Measurements from ENCODE around the gene SULF2.

SULF2 gene

GRCh38 chr20:47762699-47763268, 22.5 kb downstream of the SULF2 start:
- DNase-seq (ENCODE audit: low spot score) = no peak

GRCh38 chr20:47761482-47762047, 23.7 kb downstream of the SULF2 start:
- no peak for DNase-seq (ENCODE audit: low spot score)

- no peak for DNase-seq (ENCODE audit: low spot score)
These were observed 24.4 kb downstream of the SULF2 start for GRCh38 chr20:47760686-47761481.

DNA sequence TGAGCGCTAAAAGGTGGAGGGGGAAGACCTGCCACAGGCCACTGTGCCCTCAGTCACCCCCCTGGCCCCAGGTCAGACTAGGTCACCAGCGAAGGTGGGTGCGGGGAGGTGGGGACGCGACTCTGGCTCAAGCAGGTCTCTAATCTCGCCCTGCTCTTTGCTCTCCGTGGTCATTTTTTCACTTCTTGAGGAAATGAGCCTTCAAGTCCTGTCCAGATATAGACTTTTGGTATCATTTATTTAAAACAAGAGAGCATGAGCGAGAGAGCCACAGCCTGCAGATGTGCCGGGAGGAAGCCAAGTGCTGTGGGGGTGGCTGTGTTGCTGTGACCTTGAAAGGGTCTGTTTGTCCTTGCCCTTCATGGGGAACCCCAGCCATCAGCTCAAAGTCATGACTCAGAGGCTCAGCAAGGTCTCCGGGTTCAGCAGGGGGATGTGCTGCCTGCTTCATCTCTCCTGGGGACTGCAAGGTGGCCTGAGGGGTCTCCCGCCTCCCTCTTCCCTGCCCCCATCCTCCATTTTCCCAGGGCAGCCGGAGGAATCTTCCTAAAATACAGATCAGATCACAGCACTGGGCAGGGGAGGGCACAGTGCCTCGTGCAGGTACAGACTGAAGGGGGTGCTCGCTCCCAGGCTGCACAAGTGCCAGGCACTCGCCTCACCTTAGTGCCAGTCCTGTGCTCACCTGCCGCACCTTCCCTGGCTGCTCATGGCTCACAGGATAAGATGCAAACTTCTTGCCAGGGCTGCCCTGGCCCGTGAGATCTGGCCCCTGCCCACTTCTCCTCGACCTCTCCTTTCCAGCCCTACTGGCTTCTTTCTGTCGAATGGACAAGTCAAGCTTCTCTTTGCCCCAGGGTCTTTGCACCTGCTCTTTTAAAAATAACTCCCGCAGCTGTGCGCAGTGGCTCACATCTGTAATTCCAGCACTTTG, 26.5 kb downstream of the SULF2 start:
- DNase-seq (ENCODE audit: low spot score) = no peak

DNA sequence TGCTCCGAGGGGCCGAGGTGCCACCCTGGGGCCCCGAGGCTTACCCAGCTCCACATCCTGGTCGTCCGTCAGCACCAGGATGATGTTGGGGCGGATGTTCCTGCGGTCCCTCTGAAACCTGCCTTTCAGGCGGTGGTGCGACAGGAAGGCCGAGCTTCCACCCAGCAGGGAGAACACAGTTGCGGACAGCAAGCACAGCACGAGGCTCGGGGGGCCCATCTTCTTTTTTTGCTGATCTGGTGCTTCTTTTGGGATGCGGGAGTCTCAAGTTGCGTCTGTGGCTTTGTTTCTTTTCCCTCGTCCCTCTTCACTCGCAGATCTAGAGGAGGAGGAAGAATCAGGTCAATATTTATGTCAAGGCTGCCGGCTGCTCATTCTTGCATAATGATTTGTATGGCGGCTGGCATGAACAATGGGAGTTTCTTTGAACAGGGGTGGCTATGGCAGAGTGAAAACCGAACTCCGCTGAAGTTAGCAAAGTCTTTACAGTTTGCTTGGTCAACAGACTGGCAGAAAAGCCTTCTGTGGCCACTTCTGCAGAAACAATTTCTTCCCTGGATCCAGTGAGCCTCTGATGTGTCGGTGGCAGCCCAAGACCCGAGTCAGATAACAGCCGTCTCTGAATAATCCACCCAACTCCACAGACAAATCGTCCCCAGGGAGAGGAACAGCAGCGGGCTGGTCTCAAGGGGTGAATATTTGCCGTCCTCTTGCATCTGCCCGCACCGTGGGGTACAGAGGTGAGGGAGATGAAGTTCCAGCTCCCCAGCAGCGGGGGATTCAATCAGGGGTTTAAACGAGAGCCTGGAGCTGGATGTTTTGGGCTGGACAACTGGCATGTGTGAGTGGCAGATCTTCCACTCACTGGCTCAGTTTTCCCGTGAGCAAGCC, 27.9 kb downstream of the SULF2 start:
- no peak for DNase-seq (ENCODE audit: low spot score)

DNA sequence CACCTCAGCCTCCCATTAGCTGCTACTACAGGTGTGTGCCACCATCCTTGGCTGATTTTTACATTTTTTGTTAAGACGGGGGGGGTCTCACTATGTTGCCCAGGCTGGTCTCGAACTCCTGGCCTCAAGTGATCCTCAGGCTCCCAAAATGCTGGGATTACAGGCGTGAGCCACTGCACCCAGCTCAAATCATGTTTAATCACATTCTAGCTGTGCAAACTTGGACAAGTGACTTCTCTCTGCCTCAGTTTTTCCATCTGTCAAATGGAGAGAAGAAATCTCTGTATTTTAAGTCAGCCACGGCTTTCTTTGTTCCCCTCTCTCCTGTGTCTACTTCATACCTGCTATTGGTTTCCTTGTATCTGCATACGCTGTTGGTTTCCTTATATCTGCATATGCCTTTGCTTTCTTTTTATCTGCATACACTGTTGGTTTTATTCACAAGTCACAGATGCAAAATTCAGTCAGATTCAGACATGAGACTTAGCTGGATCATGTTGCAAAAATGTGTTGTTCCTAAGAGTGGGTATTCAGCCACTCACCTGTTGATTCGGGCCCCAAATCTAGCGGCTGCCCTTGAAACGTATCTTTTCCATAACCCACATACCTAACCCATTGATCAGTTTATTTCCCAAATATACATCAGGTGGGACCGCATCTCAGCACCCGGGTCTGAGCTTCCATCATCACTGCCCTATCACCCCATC, 30.2 kb downstream of the SULF2 start:
- DNase-seq (ENCODE audit: low spot score) = no peak

GRCh38 chr20:47754388-47754715, 30.9 kb downstream of the SULF2 start:
- no peak for DNase-seq (ENCODE audit: low spot score)

DNA sequence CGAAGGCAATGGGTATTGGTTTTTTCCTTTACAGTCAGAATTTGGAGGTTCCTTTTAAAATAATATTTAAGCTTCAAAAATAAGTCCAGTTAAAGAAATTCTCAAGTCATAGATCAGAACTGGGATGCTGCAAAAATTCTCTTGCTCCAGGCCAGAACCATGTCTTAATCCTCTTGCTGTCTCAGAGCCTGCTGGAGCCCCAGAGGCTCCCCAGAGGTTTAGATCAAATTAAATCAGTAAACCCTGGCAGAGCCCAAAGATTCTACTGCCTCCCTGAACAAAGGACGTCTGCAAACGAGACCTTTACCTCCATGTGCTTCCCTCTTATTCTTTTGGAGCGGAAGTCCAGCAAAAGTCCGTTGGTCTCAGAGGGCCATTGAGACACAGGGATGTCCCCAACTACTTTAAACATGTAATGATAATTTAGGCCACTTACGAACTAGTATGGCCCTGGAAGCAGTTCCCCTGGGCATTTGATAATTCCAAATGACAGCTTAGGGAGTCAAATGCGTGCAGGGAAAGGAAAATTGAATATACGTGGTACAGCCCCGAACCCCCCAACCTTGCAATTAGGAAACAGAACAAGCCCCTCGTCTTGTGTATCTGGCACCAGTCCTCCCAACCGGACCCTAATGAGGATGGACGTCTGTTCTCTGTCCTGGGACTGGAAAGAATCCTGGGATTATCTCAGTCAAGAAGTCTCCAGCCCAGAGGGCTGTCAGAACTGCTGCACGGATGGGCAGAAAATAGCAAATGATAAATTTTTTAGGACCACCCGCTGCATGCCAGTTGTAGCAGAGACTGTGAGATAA, 31.5 kb downstream of the SULF2 start:
- DNase-seq (ENCODE audit: low spot score) = no peak

- DNase-seq (ENCODE audit: low spot score) = no peak
These were observed 33.8 kb downstream of the SULF2 start for GRCh38 chr20:47751449-47751848.

DNA sequence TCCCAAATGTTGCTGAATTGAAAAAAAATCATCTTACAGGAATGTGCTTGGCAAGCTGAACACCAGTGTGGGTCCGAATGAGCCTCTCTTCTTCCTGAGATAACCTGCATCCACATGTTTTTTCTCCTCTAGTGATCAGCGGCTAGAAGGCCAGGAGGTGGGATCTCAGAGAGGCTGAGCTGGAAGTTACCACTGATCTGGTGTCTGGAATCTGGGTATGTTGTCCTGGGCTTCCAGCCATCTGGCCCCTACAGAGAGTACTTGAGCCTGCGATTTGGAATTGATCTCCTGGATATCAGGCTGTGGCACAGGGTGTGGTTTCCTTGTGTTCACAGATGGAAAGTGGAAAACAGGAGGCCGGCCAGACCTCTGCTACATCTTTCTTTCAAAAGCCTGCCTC, 35.9 kb downstream of the SULF2 start:
- DNase-seq (ENCODE audit: low spot score) = no peak

GRCh38 chr20:47748823-47749222, 36.5 kb downstream of the SULF2 start:
- no peak for DNase-seq (ENCODE audit: low spot score)

GRCh38 chr20:47748069-47748468, 37.2 kb downstream of the SULF2 start:
- DNase-seq (ENCODE audit: low spot score) = no peak

- DNase-seq (ENCODE audit: low spot score) = no peak
These were observed 37.6 kb downstream of the SULF2 start for GRCh38 chr20:47747669-47748031.

DNA sequence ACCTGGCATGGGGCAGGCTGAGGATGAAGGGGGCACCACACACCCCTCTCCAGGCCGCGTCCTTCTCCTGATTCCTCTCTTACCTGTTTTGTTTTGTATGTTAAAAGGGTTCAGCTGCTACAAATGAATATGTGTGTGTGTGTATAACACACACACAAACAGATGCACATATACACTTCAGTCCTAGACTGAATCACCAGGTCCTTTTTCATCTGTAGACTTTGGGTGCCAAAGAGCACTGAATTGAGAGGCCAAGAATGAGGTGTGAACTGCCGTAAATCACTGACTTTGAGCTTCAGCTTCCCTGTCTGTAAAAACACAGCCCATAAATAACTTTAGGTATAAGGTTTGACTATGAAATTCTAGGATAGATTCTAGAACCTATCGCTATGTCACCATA, 40.5 kb downstream of the SULF2 start:
- DNase-seq (ENCODE audit: low spot score) = no peak

DNA sequence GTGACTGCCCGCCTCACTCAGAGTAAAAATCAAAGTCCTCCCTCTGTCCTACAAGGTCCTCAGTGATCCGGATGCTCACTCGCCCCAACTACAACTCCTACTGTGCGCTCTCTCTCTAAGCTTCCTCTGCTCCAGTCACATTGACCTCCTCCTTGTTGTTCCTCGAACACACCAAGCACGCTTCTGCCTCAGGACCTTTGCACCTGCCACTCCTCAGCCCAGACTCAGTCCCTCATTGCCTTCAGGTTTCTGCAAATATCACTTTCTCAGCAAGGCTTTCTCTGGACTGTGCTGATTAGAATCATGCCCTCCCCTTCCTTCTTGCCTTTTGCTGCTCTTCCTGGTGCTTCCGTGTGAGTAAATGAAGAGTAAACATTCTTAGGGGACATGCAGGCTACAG, 41.6 kb downstream of the SULF2 start:
- no peak for DNase-seq (ENCODE audit: low spot score)

DNA sequence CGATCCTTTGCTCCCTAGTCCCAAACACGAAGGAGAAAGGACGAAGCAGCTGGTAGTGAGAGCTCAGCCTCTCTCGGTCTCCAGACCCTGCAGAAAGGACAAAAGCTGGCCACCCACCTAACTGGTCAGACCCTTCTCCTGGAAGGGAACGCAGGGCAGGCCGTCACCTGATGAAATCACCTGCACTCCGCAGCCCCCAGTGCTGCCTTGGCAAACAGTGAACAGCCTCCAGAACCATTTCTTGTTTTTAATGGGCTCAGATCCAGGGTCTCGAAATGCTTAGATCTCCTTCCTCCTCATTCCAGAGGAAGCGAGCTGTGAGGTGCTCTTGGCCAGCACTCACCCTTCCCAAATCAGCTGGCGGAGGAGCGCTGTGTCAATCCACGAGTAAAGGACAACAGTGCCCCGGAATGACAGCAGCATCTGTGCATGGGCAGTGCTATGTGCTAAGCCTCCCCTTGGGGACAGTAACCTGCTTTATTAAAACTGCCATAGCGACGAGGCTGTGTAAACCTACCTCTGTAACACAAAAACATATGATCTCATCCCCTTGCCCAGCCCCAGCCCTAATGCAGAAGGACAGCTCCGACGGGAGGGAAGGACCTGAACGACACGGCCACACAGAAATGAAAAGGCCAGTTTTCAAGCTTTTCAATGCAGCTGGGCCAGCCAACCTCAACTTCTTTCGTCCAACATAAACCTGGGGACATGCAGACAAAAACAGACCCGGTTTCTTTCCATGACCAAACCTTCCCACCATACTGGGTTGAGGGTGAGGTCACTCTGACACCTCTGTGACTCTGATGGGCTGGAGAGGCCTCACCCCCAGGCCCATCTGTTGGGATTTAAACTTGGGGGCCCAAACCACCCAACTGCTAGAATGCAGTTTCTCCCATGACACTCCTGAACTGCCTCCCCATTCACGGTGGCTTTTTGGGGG, 43.3 kb downstream of the SULF2 start:
- DNase-seq (ENCODE audit: low spot score) = no peak

GRCh38 chr20:47740862-47741184, 44.5 kb downstream of the SULF2 start:
- peak; percentile 58 for DNase-seq (ENCODE audit: low spot score)

- DNase-seq (ENCODE audit: low spot score) = no peak
These were observed 45.0 kb downstream of the SULF2 start for GRCh38 chr20:47740121-47740861.
